Measurements from ENCODE around the gene HMCN2.

GRCh38 chr9:130438382-130438981, 172.9 kb downstream of the HMCN2 start:
- TF ChIP-seq ZBTB33 (IDR thresholded peaks at IDR 0.05): peak; percentile 32
- TF ChIP-seq CTCF (IDR thresholded peaks at IDR 0.05; ENCODE audit: low read depth, low read length, missing input control): no peak
- peak; percentile 96 to 99 for TF ChIP-seq RXRA (IDR thresholded peaks at IDR 0.05)
- TF ChIP-seq SP1 (IDR thresholded peaks at IDR 0.05): peak; percentile 97
- TF ChIP-seq EGR1 (IDR thresholded peaks at IDR 0.05; ENCODE audit: low read depth in 2 of 2): peak in 1 of 2 donors; percentile 67
- peak; percentile 37 for TF ChIP-seq REST (IDR thresholded peaks at IDR 0.05)
- peak in 1 of 2 donors; percentile 47 for TF ChIP-seq RAD21 (IDR thresholded peaks at IDR 0.05)
- TF ChIP-seq YY1 (IDR thresholded peaks at IDR 0.05): peak; percentile 31
- TF ChIP-seq JUND (IDR thresholded peaks at IDR 0.05): peak; percentile 61 to 86
- TF ChIP-seq FOXA1 (IDR thresholded peaks at IDR 0.05): no peak
- no peak for TF ChIP-seq GABPA (IDR thresholded peaks at IDR 0.05 in 1 of 2, conservative IDR thresholded peaks at IDR 0.05 in 1 of 2)
- TF ChIP-seq TAF1 (conservative IDR thresholded peaks at IDR 0.05): peak; percentile 17

Data from liver (tissue), 3 donors.